ENCODE results near the gene DAGLA.

- TF ChIP-seq CTCF (IDR thresholded peaks at IDR 0.05) (no peak), POLR2AphosphoS5 (IDR thresholded peaks at IDR 0.05) (no peak), POLR2A (IDR thresholded peaks at IDR 0.05) (no peak)
These were observed 38.0 kb upstream of the DAGLA start for GRCh38 chr11:61642162-61642561.
